Activated T-helper 17 cell treated with anti-CD3 and anti-CD28 coated beads, Interleukin-2, amount 50 U/mL, for 72 hours (primary cell): ENCODE results near the gene SMCHD1. TPM values are rescaled to one million over a fixed set of nuclear protein-coding genes. Genes with fewer than 3 reads are reported as not detected.
"Not testable (repeated sequence)": the region's sequence is repeated elsewhere in the genome, so short reads cannot be mapped to it uniquely, and the experiment has no call there.

Experiments
- ATAC-seq: fragments of 150-1000 bp; cut with Tn5 transposase; replicated peaks from 2 replicates; pipeline ENCODE4 v1.10.0; 2021; ENCODE audit warnings: mild to moderate bottlenecking, moderate library complexity
- H3K27ac Mint-ChIP-seq: one replicate; pipeline ENCODE4 v1.8.0; 2022; ENCODE audit warnings: mixed read lengths
- H3K27me3 Mint-ChIP-seq: one replicate; pipeline ENCODE4 v1.8.0; 2022; ENCODE audit warnings: mixed read lengths
- H3K36me3 Mint-ChIP-seq: one replicate; pipeline ENCODE4 v1.8.0; 2022; ENCODE audit warnings: low read depth, mild to moderate bottlenecking, mixed read lengths
- H3K4me1 Mint-ChIP-seq: one replicate; pipeline ENCODE4 v1.8.0; 2022; ENCODE audit warnings: mixed read lengths
- H3K4me3 Mint-ChIP-seq: one replicate; pipeline ENCODE4 v1.8.0; 2022; ENCODE audit warnings: mild to moderate bottlenecking, mixed read lengths
- H3K9me3 Mint-ChIP-seq: one replicate; pipeline ENCODE4 v1.8.0; 2022; ENCODE audit warnings: mixed read lengths
- total RNA-seq, 2 donors: library from RNA; stranded (reverse); gene quantifications; one replicate each; pipeline ENCODE4 v1.2.3, GENCODE V29; 2022

SMCHD1 gene
- total RNA-seq, 2 donors from 2014 or later = 99.5 to 106 TPM

GRCh38 chr18:2826581-2826980 is 171.1 kb downstream of the SMCHD1 start:
- Mint-ChIP-seq H3K27me3 (no peaks in the 10 kb centered on the region), H3K36me3 (no peaks in the 10 kb centered on the region), H3K4me3 (no peak overlapping the region), H3K9me3 (no peaks in the 10 kb centered on the region), H3K27ac (no peak overlapping the region), H3K4me1 (no peaks in the 10 kb centered on the region)
- no peak for ATAC-seq

- H3K9me3 Mint-ChIP-seq = no peaks in the 10 kb centered on the region
- H3K4me3 Mint-ChIP-seq = no peak overlapping the region
- no peak overlapping the region for H3K27ac Mint-ChIP-seq
- H3K4me1 Mint-ChIP-seq = no peaks in the 10 kb centered on the region
- ATAC-seq = no peak
- H3K36me3 Mint-ChIP-seq = no peaks in the 10 kb centered on the region
- no peaks in the 10 kb centered on the region for H3K27me3 Mint-ChIP-seq
Measured at GRCh38 chr18:2827061-2827460, 171.5 kb downstream of the SMCHD1 start.

DNA sequence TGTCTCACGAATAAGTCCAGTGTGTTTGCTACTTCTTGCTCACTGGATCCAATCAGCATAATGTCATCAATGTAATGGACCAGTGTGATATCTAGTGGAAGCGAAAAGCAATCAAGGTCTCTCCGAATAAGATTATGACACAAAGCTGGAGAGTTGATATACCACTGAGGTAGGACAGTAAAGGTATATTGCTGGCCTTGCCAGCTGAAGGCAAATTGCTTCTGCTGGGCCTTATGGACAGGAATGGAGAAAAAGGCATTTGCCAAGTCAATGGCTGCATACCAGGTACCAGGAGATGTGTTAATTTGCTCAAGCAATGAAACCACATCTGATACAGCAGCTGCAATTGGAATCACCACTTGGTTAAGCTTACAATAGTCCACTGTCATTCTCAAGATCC is 180.6 kb downstream of the SMCHD1 start:
- ATAC-seq, H3K36me3 Mint-ChIP-seq, H3K4me1 Mint-ChIP-seq, H3K27me3 Mint-ChIP-seq, H3K4me3 Mint-ChIP-seq, H3K9me3 Mint-ChIP-seq, H3K27ac Mint-ChIP-seq: not testable (repeated sequence)

DNA sequence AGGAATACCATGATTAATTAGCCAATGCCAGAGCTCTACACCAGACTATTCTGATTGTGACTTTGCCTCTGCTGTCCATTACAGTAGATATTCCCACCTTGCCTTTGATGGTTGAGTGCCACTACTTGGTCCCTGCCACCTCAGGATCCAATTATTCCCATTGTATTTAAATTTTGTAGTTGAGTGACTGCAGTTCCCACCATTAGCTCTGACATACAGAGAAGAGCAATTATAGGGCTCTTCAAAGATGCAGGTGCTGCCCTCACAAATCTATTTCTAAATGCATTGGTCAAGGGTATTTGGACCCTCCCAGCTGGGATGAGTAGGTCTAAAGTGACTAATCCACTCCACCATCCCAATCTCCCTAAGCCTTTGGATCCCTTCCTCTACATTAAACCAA is 181.8 kb downstream of the SMCHD1 start:
- not testable (repeated sequence) for H3K27ac Mint-ChIP-seq, H3K27me3 Mint-ChIP-seq, H3K36me3 Mint-ChIP-seq, H3K4me3 Mint-ChIP-seq, H3K4me1 Mint-ChIP-seq, H3K9me3 Mint-ChIP-seq, ATAC-seq

GRCh38 chr18:2839202-2839601 is 183.7 kb downstream of the SMCHD1 start:
- Mint-ChIP-seq H3K4me3 (no peak overlapping the region), H3K9me3 (peaks cover 8% of the 10 kb centered on the region), H3K36me3 (no peaks in the 10 kb centered on the region), H3K27ac (no peak overlapping the region), H3K4me1 (no peaks in the 10 kb centered on the region), H3K27me3 (no peaks in the 10 kb centered on the region)
- ATAC-seq = no peak

- Mint-ChIP-seq H3K4me3 (no peak overlapping the region), H3K9me3 (peaks cover 8% of the 10 kb centered on the region), H3K27ac (no peak overlapping the region), H3K4me1 (no peaks in the 10 kb centered on the region), H3K36me3 (no peaks in the 10 kb centered on the region), H3K27me3 (peaks cover 5% of the 10 kb centered on the region)
- ATAC-seq = no peak
Measured at GRCh38 chr18:2840521-2840920, 185.0 kb downstream of the SMCHD1 start.

GRCh38 chr18:2843146-2843545 is 187.6 kb downstream of the SMCHD1 start:
- no peak overlapping the region for H3K27ac Mint-ChIP-seq

GRCh38 chr18:2845172-2845571 is 189.6 kb downstream of the SMCHD1 start:
- Mint-ChIP-seq H3K9me3 (no peaks in the 10 kb centered on the region), H3K27me3 (peaks cover 24% of the 10 kb centered on the region), H3K4me3 (no peak overlapping the region), H3K4me1 (peaks cover 16% of the 10 kb centered on the region), H3K36me3 (peaks cover 7% of the 10 kb centered on the region), H3K27ac (no peak overlapping the region)
- no peak for ATAC-seq

More at GRCh38 chr18:2843146-2843545, 187.6 kb downstream of the SMCHD1 start:
- Mint-ChIP-seq H3K27me3 (peaks cover 14% of the 10 kb centered on the region), H3K36me3 (peaks cover 7% of the 10 kb centered on the region), H3K4me3 (no peak overlapping the region), H3K9me3 (no peaks in the 10 kb centered on the region), H3K4me1 (peaks cover 10% of the 10 kb centered on the region)
- ATAC-seq = no peak

GRCh38 chr18:2846636-2847316 is 191.2 kb downstream of the SMCHD1 start, which contains the start of gene EMILIN2:
TSS of gene EMILIN2 (plus strand) at chr18:2847006. CDS start at chr18:2847189, 183 bp downstream.
- Mint-ChIP-seq H3K4me3 (peak within 1 kb of the TSS; percentile 80), H3K36me3 (peaks cover 7% of the 10 kb centered on the region), H3K4me1 (peaks cover 24% of the 10 kb centered on the region), H3K9me3 (no peaks in the 10 kb centered on the region), H3K27ac (no peak within 1 kb of the TSS), H3K27me3 (peaks cover 34% of the 10 kb centered on the region)
- ATAC-seq = peak; percentile 36

DNA sequence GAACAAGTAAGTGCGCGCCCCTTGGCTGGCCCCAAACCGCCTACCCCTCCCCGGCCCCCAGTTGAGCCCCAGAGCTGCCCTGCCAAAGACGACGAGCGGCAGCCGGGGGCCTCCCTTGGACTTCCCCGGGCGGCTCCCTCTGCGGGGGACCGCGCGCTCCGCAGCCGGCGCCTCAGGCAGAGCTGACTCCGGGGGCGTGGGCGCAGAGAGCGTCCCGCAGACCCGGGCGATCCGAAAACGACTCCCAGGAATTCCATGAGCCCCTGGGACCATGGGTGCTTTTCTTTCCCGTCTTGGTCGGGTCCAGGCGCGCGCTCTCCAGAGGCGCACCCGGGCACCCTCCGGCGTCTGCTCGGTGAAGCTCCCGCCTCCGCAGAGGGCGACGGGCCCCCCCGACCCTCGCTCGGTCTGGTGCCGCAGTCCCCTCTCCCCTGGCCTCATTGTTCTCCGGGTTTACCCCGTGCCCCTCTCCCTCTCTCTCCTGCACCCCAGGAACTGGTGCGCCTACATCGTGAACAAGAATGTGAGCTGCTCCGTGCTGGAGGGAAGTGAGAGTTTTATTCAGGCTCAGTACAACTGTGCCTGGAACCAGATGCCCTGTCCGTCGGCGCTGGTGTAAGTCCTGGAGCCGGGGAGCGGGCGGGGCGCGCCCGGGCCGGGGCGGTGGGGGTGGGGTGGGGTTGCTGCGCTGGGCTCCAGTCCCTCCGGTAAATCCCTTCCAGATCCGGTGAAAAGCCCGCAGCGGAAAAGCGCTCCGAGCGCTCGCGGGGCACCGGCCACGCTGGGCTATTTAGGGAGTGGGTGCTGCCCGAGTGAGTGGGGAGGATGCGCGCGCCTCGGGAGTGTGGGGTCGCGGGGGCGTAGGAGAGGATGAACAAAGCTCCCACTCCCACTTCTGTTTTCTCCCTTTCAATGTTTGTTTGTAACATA is 192.1 kb downstream of the SMCHD1 start:
- Mint-ChIP-seq H3K9me3 (no peaks in the 10 kb centered on the region), H3K36me3 (peaks cover 7% of the 10 kb centered on the region), H3K27ac (no peak overlapping the region), H3K27me3 (peaks cover 34% of the 10 kb centered on the region), H3K4me3 (peak overlapping the region; percentile 80), H3K4me1 (peaks cover 24% of the 10 kb centered on the region)
- peak; percentile 58 for ATAC-seq

GRCh38 chr18:2848247-2849246 is 193.0 kb downstream of the SMCHD1 start:
- H3K4me1 Mint-ChIP-seq = peaks cover 24% of the 10 kb centered on the region
- peak; percentile 26 for ATAC-seq
- H3K27ac Mint-ChIP-seq = no peak overlapping the region
- peaks cover 7% of the 10 kb centered on the region for H3K36me3 Mint-ChIP-seq
- no peaks in the 10 kb centered on the region for H3K9me3 Mint-ChIP-seq
- peak overlapping the region; percentile 80 for H3K4me3 Mint-ChIP-seq
- H3K27me3 Mint-ChIP-seq = peaks cover 34% of the 10 kb centered on the region

GRCh38 chr18:2850816-2851215 is 195.3 kb downstream of the SMCHD1 start:
- H3K4me3 Mint-ChIP-seq = no peak overlapping the region
- no peaks in the 10 kb centered on the region for H3K9me3 Mint-ChIP-seq
- peaks cover 31% of the 10 kb centered on the region for H3K27me3 Mint-ChIP-seq
- no peak for ATAC-seq
- peaks cover 23% of the 10 kb centered on the region for H3K4me1 Mint-ChIP-seq
- H3K27ac Mint-ChIP-seq = no peak overlapping the region
- H3K36me3 Mint-ChIP-seq = peaks cover 6% of the 10 kb centered on the region

DNA sequence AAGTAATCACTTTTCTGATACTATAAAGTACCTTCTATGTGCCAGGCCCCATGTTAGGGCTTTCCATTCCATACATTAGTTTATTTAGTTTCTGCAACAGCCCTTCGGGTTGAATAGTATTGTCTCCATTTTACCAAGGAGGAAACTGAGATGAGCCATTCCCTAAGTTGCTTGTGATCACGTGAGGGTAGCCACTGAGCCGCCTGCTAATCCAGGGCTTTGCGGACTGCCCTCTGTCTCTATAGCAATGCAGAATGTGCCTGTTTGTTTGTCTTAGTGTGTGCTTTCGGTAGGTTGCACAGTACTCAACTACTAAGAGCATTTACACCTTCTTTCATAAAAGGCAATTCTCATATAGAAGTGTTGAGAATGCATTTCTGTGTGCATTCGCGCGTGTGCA is 196.2 kb downstream of the SMCHD1 start:
- Mint-ChIP-seq H3K4me1 (peaks cover 24% of the 10 kb centered on the region), H3K9me3 (no peaks in the 10 kb centered on the region), H3K27ac (no peak overlapping the region), H3K36me3 (no peaks in the 10 kb centered on the region), H3K4me3 (no peak overlapping the region), H3K27me3 (peaks cover 28% of the 10 kb centered on the region)
- no peak for ATAC-seq

- H3K4me3 Mint-ChIP-seq, H3K36me3 Mint-ChIP-seq, ATAC-seq, H3K9me3 Mint-ChIP-seq, H3K27ac Mint-ChIP-seq: not testable (repeated sequence)
- Mint-ChIP-seq H3K27me3 (peaks cover 28% of the 10 kb centered on the region), H3K4me1 (peaks cover 24% of the 10 kb centered on the region)
Measured at GRCh38 chr18:2852460-2852859, 196.9 kb downstream of the SMCHD1 start.
